Left hindlimb (tissue), 1 donor: ENCODE results near the gene PPP1R36.
"Not testable (repeated sequence)": the region's sequence is repeated elsewhere in the genome, so short reads cannot be mapped to it uniquely, and the experiment has no call there.

Experiments
- DNase-seq: peaks from one replicate; pipeline ENCODE4 v3.0.0-alpha.2; 2018

PPP1R36 gene, protein sequence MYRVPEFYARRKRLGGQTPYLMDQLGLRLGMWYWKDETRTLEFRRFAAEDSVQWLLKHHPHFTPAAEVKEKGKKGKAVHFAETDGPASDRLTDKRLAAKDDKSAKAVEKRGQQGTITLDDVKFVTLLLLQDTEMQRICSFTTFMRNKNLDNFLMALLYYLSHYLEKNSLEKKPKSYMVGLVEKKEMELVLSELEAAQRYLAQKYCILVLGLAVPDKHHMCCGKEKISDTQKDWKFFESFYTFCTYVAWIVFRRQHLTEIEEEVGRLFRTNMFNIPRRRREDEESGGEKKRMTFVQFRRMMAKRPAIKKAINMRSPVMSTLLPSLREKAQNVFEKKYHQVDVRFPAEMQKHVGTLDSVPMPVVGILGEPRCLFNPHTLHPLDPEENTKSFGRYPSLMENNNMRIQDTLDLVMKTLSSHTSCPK

DNA sequence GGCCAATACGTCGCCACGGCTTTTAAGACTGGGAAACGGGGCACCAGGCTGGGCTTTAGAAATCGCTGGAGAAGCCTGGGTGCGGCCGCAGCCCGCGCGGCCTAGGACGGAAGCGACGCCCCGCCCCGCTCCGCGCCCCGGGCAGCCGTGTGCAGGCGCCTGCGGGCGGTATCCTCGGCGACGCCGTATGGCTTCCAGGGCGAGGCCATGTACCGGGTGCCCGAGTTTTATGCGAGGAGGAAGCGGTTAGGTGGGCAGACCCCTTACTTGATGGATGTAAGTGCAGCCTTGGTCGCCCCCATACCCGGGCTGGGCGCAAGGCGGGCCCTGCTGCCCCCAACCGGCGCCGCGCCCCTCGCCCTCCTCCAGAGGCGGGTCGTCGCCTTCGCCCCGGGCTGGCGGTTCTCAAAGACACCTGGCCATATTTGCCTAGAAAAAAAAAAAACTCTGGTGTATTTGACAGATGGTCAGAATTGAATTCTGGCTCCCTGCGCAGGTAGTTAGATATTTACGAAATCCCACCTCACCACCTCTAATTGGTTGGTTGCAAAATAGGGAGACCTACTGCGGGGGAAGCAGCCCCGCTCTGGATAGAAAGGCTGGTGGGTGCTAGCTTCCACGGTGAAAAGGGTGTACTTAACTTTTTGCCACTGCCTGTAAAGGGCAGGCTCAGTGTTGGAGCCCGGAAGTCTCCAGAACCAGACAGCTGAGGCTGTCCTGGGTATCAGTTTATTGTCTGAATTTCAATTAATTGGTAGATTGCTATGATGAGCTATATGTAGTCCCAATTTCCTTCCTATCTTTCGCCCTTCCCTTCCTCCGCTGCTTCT, at the start of gene PPP1R36:
Gene PPP1R36, plus strand, starts transcription at position 171 of the 830 bp plus-strand sequence. Its CDS starts 37 bp downstream, at position 208.
- DNase-seq: peak; percentile 49

DNA sequence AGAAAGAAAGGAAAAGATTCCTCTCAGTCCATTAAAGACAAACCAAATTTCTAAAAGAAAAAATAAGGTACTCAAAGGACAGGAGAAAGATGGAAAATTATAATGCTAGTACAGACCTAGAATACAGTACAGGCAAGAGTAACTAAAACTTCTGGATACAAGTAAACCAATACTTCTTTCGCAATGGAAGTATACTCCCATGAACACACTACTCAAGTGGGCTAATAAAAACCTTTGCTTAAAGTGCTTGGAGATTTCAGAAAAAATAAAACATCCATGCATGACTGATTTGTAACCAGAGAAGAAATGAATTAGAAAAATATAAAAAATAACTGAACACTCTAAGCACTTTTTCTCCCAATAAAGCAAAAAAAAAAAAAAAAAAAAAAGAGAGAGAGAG, 49.7 kb upstream of the PPP1R36 start:
- DNase-seq: no peak

DNA sequence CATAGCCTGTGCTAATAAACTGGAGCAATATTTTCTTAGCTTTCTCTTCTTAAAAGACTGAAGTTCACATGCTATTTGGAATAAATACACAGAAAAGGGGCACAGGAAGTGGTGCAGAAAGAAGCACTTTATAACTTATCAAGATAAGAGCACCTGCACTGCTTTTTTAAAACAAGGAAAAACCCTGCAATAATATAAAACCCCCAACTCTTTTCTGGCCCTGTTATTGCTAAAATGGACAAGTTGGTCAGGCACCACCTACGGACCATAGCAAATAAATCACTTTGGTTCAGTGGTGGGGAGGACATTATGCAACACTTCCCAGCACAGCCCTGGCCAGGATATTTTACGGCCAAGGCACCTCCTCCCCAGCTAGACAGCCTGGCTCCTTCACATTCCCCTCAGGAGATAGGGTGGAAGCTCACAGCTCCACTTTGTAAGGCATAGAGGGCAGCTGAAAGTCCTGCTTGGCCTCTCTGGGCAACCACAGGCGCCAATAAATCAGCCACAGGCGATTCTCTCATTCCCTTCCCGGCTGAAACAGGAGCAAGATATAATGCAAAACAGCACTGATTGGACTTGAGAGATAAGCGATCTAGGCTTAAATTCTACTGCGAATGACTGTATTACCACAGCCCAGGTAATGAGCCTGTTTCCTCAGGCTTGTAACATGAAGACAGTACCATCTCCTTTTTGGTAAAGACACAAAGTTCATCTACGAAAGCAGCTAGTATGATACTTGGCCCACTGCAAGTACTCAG, 48.2 kb upstream of the PPP1R36 start:
- DNase-seq: peak; percentile 33

DNA sequence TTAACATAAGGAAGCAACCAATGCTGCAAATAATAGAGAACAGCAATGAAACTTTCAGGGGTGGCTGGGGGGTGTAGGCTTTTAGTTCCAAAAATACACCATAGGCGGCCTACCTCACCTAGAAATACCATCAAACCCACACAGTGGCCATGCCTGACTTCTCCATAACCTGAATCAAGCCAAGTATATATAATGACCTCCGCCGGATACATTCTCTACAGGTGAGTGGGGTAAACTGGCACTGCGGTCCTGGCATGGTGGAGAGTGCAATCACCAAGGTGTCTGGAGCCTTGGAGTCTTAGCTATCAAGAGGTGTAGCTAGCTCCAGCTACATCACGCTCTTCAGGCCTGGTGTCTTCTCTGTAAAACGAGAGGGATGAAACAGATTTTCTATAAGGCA, 47.3 kb upstream of the PPP1R36 start:
- DNase-seq: peak; percentile 34

DNA sequence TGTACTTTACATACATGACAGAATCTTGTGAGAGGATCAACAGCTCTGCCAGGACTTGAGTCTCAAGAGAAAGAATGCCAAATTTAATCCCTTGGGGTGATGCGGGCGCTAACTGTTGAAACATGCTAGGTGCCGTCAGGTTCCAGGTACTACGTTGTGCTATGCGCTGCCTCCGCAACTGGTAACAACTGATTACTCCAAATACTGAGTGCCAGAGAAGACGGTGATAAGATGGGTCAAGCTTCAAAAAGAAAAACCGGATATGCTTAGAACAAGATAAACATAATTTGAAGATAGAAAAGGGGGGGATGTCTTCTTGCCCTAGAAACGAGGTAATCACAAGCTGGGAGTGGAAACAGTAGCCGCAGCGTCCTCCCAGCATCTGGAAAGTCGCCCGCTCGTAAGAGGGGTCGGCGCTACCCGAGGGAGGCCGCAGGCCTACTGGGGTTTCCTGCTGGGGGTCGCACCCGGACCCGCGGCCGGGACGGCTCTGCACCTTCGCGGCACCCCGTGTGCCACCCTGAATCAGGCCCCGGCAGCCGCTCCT, 46.8 kb upstream of the PPP1R36 start:
- DNase-seq: peak; percentile 33

DNA sequence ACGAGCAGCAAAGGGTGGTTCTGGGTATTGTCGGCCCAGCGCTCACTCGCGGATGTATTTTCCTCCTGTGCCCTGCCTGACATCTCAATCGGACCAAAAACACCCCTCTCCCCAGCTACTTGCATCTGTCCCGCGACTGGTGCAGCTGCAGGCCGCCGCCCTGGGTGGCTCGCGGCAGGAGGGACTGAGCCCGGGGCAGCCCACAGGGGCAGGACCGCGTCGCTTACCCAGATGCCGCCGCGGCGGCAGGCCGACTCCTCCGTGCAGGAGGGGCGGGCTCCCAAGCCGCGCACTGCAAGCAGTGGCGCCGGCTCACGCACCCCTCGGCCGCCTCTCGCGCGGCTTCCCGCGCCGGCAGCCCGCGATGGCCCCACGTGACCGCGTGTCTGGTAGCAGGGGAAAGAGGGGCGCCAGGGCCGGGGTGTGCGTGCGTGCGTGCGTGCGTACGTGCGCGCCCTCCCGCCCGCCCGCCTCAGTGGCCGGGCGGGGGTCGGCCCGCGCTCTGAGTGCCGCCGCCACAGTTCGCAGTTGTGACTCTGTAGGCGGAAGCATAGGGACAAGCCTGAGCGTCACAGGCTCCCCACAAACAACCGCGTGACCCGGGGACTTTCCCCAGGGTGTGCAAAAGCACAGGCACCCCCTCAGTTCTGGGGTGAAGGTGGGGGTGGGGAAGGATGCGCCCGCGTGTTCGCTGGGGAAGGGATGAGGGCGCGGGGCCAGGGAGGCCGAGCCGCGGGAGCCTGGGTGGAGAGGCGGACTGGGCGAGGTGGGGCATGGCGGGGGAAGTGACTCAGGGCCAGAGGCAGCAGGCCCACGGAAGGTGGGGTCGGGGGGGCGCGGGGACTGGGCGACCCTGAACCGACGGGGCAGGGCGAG, 46.1 kb upstream of the PPP1R36 start, which contains the start of gene ZBTB25:
Gene ZBTB25, minus strand, starts transcription at position 405 of the 876 bp plus-strand sequence. CDS start 13,305 bp downstream, outside the sequence.
- DNase-seq: peak; percentile 97

DNA sequence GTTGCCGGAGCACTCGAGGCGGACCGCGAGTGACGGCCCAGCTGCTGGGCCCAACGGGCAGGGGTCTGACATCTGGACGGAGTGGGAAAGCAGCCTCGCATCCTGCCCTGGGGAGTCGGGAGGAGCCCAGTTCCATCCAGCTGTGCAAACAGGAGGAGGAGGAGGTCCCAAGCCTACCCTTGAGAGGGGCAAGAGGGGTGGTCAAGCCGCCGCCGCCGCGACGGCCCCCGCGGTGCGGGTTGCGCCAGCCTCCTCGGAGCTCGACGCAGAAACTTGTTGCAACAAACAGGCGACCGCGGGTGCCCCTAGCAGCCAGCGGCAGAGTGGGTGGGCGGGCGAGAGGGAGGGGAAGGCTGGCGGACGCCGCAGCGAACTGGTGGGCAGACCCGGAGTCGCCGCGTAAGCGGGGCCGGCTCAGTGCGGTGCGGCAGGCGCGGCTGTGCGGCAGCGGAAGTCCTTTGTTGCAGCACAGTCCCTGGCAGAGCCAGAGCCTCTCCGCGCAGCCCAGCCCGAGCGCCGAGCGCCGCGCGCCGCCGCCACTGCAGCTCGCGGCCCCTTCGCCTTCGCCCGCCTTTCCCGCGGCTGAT, 45.4 kb upstream of the PPP1R36 start, which contains the start of gene ZBTB1:
Gene ZBTB1, plus strand, starts transcription at position 461 of the 587 bp plus-strand sequence. CDS start 16,735 bp downstream, outside the sequence.
- DNase-seq: peak; percentile 93

DNA sequence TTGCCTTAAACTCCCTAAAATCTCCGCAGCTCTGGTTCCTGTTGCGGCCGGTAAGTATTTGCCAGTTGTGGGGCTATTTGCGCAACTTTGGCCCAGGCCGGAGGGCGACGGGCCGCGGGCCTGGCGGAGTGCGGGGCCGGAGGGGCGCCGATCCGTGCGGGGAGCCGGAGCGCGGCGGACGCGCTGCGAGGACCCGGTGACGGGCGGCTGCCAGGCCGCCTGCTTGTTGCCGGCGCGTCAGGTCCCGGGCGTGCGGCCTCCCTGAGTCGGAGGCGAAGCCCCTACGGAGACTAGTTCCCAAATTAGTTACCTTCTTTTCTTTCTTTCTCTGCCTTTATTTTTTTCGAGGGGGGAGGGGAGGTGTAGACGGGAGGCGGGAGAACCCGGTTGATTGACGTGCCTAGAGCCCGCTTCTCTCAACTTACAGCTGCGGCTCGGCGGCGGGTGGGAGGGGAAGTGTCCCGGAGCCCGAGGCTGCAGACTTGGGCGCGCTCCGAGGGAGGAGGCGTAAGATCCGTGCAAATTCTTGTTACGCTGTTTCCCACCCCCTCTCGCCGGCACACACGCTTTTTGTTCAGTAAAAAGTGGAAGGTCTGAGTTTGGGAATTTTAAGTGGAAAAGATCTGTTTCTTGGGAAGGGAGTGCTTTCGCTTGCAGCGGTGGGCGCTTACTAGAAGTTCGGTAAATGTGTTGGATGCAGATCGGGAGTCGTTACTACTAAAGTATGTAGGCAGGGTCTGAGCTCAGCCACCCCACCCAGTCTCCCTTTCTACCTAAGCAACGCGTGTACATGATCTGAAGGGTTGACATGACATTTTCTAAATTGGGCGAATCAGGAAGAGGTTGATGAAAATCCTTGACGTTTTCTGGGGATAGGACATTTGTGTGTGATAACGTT, 44.6 kb upstream of the PPP1R36 start:
- DNase-seq: peak; percentile 94

DNA sequence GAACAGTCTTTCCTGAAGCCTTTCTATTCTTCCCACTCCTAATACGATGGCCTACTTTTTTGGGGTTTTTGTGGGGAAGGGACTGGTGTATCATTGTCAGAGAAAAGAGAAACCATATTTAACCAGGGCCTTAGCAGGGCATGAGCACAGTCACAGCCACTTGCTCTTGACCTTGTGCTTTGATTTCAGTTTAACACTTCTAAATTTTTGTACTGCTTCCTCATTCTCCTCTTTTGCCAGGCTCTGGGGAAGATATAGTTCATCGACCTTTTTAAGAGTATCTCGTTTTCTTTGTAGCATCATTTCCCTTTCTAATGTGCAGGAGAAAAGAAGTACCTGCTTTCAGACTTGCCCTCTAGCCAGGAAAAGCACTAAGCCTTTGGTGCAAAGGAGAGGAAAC, 43.0 kb upstream of the PPP1R36 start:
- DNase-seq: no peak

DNA sequence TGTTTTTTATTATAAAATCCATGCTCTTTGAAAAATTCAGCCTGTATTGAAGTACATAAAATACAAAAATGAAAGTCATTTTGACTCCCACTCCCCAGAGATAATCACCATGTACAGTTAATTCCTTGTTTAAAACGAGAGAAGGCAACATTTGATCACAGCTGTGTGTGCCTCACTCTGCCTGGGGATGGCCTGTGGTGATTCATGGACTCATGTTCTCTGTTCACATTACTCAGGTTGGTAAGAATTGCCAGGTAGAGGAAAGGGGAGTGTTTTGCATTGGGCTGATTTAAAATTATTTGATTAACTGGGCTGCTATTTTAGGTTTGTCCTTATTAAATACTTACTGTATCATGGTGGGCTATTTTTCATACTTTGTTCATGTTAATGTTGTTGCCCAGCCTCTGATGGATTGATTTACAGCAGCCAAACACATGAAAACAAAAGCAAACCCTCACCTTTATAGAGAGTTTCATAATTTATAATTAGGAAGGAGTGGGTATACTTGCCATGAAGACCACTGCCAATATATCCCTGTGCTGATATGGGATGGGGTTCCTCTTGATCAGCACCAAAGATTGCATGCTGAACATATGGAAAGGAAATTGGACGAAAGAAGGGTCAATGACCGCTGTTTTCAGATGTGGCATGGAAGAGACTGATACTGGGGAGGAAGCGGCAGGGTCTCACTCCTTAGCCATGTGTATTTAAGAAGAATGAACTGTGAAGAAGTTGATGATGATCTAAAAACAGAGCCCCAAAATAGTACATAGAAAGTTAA, 42.2 kb upstream of the PPP1R36 start:
- no peak for DNase-seq

DNA sequence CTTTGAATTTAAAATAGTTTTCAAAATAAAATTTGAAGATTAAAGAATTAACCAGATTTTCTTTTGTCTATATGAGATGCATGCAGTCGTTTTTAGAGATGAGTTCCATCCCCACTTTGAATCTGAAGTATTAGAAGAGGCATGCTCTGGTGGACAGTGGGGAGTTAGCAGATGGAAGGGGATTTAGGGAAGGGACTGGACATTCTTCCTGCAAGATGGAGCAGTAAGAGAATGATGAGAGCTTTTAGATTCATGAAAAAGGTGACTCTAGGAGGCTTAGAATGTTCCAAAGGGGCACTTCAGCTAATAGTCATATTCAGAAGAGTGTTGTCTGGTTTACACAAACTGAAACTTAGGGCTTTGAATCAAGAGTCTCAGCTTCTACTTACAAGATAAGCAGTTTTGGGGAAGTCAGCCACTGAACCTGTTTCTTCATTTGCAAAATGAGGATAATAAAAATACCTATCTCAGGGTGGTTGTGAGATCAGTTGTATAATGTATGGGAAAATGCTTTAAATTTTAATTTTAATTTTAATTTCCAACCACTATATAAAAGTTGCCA, 41.5 kb upstream of the PPP1R36 start:
- no peak for DNase-seq

DNA sequence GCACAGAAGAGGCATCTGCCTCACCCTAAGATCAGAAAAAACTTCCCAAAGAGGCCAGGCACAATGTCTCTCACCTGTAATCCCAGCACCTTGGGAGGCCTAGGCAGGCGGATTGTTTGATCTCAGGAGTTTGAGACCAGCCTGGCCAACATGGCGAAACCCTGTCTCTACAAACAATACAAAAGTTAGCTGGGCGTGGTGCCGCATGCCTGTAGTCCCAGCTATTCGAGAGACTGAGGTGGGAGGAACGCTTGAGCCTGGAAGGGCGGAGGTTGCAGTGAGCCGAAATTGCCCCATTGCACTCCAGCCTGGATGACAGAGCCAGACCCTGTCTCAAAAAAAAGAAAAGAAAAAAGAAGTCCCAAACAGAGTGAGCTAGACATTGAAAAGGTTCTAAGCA, 40.7 kb upstream of the PPP1R36 start:
- DNase-seq: no peak

DNA sequence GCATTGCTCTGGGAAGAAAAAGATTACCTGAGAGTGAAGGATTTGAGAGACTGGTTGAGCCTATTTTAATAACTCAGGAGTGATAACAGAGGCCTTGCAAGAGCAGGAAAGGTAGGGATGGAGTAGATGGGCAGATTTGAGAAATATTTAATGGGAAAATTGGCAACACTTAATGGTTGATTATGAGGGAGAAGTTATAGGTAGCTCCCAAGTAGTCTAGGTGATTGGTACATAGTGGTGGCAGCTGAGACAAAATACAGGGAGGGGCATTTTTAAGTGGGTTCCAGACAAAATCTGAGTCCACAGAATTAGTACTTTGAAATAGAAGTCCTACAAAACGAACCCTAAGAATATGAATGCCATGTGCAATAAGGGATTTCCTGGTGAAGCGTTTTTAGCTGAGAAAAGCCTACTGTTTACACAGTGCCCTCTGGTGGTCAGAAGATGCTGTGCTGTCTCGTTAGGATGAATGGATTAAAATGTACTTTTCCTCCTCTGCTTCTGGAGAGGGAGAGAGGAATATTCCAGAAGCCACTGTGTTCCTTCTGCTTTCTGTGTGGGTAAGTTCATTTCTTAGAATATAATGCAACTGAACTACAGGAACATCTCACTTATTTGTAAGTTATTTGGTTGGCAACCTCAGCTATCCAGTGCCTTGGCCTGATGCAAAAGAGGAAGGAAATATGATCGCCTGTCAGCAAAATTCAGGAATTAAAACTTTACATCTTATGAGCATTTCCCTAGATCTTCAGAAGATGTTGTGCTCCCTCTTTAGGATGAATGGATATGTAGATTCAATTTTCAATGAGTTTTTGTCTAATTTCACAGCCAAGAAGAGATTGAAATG, 38.7 kb upstream of the PPP1R36 start:
- DNase-seq: peak; percentile 54

DNA sequence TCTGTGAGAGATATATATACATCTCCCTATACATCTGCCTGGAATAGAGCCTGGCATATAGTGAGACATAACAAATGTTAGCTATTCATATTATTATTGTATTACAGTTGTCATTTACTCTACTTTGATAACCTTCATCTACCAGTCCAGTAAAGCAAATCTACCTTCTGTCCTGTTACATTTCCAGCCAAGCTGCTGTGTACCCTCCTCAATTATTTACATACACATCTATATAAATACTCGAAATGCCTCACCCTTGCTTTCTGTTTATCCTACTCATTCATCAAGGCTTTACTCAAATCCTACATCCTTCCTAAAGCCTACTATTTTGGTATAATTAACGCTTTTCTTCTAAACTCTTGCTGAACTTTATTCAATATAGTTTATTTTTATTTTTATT, 36.5 kb upstream of the PPP1R36 start:
- DNase-seq: no peak

DNA sequence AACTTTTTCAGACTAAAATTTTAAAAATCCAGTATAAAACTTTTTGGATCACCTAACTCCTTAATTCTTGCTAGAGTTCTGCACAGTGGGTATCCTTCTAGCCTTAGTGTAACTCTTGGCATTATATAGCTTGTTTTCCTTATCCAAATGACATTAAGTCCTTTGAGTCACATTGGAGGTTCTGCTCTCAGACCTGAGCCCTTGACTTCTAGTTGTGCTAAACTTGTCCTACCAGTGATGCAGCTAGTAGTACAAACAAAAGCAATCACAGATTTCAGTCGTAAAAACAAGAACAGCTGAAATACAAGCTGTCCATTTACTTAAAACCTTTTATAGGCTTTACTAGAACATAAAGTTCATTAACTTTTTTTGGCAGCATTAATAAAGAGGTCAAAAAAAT, 34.7 kb upstream of the PPP1R36 start:
- no peak for DNase-seq

DNA sequence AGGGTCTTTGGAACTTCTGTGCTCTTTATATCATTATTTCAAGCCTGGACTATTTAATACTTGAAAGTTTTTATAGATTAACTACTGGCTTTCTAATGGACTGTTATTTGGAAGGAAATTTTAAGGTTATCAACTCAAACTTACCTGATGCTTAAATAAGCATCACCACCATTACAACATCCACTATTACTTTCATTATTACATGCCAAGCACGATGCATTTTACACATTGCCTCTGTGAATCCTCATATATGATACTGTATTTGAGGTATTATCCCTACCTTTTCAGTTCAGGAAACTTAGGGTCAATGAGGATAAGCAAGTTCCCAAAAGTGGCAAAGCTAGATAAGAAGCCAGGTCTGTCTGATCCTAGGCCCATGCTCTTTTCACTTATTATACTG, 32.8 kb upstream of the PPP1R36 start:
- no peak for DNase-seq

DNA sequence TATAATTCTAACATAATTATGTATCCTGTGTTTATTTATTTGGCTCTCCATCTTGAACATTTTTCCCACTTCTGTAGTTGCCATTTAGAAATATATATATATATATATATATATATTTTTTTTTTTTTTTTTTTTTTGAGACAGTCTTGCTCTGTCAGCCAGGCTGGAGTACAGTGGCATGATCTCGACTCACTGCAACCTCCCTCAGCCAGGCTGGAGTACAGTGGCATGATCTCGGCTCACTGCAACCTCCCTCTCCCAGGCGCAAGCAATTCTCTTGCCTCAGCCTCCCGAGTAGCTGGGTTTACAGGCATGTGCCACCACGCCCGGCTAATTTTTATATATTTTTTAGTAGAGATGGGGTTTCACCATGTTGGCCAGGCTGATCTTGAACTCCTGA, 32.1 kb upstream of the PPP1R36 start:
- DNase-seq: not testable (repeated sequence)

DNA sequence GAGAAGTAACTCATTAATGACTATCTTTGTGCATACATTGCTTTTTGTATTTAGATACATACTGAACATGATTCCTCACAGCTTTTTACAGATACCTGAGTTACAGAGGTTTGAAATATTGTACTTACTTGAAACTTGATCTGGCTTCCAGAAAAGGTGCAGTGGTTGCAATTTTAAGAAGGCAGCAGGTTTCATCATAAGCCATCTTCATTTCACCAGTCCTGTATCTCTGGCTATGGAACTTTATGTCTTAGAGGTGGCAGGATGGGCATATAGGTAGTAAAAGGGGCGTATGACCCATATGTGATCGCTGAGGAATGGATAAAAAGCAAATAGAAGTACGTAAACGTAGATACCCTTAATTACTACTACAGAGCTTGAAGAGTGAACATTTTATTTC, 31.5 kb upstream of the PPP1R36 start:
- no peak for DNase-seq
